NCI-H187 (cell line): Measurements from ENCODE around the gene SLC38A1.
A peak's percentile ranks its signal among the peaks of the same experiment; 100 is the strongest.
"Not testable (repeated sequence)": the region's sequence is repeated elsewhere in the genome, so short reads cannot be mapped to it uniquely, and the experiment has no call there.

Experiments
- DNase-seq, 2 experiments: peaks; one replicate each; lab custom pipeline; 2025; lab: John Stamatoyannopoulos, UW

Gene SLC38A1

DNA sequence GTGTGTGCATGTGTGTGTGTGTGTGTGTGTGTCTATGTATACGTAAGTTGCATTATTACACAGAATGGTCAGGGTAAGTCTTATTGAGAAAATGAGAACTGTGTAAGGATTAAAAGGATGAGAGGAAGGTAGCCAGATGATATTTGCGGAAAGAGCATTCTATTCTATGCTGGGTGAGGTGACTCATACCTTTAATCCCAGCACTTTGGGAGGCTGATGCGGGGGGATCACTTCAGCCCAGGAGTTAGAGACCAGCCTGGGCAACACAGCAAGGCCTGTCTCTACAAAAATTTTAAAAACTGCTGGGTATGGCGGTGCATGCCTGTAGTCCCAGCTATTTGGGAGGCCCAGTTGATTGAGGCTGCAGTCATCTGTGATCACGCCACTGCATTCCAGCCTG is 103.7 kb downstream of the SLC38A1 start:
- DNase-seq: no peak

DNA sequence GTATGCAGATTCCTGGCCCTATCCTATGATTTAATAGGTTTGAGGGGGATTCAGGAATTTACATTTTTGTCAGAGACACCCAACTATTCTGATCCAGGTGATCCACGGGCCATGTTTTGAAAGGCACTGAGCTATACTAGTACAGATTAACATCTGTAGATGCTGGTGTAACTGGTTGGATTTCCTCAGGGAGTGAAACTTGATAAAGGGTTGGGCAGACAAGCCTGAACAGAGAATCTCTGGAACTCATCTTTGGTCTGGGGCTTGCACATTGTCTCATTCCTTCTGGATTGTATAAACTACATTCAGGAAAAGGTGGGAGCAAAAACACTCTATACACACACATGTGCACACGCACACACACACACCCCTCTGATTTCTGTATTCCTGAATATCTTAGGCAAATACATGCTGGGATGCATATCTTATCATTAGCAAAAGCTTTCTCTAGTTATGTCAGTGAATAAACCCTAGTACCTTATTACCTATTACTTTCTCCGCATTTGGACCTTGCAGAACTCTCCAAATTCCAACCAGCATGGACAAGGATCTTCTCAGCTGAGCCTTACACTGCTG is 104.6 kb downstream of the SLC38A1 start:
- no peak for DNase-seq

GRCh38 chr12:46162549-46163076 is 106.2 kb downstream of the SLC38A1 start:
- DNase-seq: not testable (repeated sequence)

DNA sequence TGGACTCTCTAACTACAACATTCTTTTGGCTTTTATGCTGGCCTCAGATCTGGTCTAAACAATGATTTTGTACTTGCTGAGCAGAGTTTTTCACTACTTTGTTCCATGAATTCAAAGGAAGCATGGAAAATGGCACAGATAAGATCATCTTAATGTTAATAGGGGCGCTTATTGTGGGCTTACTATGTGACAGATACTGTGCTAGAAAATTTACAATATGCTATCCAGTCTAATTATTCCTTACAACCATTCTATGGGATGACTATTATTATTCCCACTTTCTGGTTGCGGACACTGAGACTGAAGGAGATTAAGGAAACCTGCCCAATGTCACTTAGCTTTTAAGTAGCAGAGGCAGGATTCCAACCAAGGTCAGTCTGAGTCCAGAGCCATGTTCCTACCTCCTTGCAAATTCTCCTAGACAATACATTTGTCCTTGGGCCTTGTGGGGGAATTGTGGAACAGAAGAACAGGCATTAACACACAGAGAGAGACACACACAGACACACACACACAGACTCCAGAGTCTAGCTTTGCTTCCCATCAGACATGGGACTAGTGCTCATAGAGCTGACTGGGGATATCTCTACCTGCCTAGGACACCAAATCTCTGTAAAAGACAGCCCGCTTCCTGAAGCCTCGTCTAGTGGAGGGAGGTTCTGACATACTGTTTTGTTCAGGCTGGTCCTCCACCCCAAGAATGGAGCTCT is 107.7 kb downstream of the SLC38A1 start:
- no peak for DNase-seq

DNA sequence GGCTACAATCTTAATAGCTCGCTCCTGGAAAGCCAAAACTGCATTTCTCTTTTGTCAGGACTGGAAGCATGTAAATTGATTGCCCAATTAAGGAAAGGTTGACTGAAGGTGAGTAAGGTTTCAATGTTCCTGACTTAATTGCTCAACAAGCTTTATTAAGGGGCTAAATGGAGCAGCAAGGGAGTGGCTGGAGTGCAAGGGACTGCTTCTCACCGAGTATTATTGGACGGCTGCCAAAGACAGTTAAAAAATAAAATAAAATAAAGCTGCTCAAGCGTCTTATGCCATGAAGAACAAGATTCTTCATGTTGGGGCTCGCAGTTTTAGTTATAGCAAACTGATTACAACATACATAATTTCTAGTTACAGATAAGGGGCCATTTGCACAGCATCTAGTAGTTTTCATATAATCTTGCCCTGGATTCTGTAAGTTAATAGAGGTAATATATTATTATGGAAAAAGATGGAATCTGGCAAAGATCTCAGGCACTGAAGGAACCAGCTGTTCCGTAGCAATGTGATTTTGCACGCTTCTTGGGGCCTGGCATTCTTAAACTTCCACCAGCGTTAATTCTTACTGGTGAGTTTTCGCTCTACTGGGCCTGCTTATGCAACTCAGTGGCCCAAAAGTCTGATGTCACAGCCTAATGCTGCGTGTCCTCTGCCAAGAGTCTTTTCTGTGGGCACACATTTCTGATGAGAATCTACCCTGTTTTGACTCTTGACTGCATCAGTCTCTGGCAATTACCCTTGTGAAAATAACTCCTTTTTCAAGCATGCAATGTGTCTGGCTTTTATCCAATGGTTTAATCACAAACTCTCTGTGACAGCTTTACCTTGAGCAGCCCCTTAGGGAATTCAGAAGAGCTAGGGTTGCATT is 108.5 kb downstream of the SLC38A1 start:
- peak; percentile 44 to 83 for DNase-seq

GRCh38 chr12:46159309-46159901 is 109.4 kb downstream of the SLC38A1 start:
- no peak for DNase-seq

DNA sequence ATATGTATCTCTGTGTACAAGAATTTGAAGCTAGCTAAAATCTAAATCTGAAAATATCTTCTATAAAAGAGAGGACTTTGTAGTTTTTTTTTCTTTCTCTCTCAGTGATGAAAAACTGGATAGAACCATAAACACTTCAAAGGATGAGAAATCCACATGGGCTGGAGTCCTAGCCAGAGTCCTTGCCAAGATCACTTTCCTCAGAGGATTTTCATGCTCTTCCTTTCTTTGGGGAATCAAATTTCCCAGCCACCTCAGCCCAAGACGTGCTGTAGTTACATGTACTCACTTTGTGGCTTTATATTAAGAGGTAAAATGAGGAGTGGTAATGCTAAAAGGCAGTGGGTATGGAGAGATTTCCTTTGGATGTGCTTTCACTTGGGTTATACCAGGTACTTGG is 110.3 kb downstream of the SLC38A1 start:
- DNase-seq: no peak

DNA sequence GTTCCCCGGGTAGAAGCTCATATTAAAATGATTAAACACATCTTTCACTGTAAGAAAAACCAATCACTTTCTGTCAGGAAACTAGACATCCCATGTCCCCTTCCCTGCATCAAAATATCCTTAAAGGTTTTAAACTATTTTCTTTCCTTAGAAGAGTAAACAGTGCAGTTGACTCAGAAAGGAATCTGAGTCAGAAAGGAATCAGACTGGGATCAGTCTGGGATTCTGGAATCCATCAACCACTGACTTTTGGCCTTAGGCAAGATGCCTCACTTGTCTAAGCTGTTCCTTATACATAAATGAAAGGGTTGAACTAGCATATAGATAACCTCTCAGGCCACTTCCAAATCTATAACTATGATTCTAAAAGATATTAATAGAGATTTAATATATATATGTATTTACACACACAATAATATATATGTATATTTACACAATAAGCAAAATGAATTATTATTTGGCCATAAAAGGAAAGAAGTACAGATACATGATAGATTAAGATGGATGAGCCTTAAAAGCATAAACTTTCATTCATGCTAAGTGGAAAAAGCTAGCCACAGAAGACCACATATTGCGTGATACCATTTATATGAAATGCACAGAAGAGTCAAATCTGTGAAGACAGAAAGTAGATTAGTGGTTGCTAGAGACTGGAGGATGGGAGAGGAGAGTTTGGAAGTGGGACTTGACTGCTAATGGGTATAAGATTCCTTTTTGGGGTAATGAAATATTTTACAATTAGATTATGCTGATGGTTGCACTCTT is 114.4 kb downstream of the SLC38A1 start:
- DNase-seq: no peak

DNA sequence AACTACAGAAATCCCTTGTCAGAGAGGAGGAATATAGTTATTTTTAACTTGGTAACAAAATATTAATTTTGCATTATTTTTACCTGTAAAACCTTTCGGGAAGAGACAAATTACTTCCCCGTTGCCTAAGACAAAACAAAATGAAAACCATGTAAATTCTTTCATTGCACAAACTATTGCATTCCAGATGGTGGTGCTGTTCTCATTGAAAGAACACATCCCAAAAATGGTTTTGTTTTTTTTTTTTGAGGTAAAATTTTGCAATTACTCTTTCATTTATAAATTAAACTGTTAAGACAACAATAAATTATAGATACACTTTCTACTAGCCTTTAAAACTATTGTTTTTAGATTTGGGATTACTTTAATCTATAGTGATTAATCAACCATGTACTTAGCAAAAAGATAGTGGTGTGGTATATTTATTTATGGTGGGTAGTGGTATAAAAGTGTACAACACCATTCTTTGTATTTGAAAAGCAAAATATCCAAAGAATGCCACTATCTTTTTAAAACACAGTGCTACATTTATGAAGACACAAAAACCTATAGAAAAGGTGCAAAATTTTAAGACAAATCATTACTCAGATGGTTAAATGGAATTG is 115.5 kb downstream of the SLC38A1 start:
- DNase-seq: no peak

- no peak for DNase-seq
These were observed 116.4 kb downstream of the SLC38A1 start for GRCh38 chr12:46152456-46152855.

DNA sequence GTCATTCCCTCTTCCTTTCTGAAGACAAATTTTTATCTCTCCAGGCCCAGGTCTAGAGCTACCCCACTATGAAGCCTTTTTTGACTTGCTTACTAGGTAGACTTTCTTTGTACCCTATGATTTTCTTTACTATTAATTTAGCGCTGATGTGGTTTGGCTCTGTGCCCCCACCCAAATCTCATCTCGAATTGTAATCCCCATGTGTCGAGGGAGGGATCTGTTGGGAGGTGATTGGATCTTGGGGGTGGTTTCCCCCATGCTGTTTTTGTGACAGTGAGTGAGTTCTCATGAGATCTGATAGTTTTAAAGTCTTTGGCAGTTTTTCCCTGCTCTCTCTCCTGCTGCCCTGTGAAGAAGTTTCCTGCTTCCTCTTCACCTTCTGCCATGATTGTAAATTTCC is 118.1 kb downstream of the SLC38A1 start:
- DNase-seq: no peak

DNA sequence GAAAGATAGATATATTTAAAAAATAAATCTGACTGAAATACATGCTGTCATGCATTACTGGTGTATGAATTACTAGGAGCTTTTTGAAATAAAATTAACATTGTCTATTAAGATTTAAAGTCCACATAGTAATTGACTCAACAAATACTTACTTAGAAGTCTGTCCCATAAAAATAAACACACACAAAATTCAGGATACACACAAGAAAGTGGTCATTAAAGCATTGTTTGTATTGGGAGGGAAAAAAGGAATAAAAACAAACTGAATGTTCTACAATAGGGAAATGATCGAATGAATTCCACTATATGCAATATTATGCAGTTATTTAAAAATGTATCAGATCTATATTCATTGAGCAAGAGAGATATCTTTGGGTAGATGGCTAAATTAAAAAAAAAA is 118.9 kb downstream of the SLC38A1 start:
- DNase-seq: no peak

DNA sequence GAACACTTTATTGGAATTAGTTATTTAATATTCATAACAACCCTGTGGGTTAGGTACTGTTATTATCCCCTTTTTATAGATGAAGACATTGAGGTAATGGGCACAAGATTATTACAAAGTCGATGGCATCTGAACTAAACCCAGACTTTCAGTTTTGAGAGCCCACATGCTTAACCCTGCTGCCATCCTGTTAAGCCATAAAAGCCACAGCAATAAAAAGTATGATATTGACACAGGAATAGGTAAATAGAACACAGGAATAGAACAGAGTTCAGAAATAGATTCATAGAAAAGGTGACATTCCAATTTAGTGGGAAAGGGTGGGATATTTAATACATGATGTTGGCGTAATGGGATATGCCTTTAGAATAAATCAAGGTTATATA is 119.8 kb downstream of the SLC38A1 start:
- DNase-seq: no peak

- no peak for DNase-seq
These were observed 120.3 kb downstream of the SLC38A1 start for GRCh38 chr12:46148327-46149078.

- DNase-seq: no peak
These were observed 121.7 kb downstream of the SLC38A1 start for GRCh38 chr12:46147144-46147543.

- no peak for DNase-seq
These were observed 123.0 kb downstream of the SLC38A1 start for GRCh38 chr12:46145881-46146280.

DNA sequence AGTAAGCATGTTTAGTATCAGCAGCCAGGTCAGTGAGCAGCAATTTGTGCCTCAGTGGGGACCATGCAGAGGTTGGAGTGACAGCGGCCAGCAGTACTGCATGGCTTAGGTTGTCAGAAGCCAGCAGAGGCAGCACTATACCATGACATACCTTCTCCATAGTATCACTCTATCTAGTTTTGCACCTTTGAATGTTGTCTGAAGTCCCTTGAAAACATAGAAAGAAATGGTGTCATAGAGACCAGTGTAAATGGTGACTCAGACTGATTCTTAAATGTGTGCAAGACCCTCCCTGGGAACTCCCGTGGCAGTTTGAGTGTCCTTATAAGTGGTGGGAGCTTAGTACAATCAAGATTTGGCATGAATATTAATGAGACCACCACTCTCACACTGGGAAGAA is 124.4 kb downstream of the SLC38A1 start:
- no peak for DNase-seq

- DNase-seq: no peak
These were observed 132.6 kb downstream of the SLC38A1 start for GRCh38 chr12:46136249-46136648.

DNA sequence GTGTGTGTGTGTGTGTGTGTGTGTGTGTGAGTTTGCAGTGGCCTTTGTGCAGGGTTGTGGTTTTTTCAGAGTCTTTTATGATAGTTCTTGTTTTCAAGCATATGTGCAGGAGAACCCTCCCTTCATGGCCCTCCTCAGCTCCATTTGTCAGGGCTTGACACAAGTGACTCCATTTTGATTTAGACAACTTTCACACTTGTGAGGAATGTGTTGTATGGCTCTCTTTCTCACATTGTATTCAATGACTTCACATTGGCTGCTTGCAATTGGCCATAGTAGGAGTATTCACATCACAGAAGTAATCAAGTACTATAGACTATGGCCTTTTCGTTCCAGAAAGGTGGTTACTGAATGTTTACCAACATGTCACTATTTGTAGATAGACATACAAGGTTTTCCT is 133.1 kb downstream of the SLC38A1 start:
- no peak for DNase-seq

DNA sequence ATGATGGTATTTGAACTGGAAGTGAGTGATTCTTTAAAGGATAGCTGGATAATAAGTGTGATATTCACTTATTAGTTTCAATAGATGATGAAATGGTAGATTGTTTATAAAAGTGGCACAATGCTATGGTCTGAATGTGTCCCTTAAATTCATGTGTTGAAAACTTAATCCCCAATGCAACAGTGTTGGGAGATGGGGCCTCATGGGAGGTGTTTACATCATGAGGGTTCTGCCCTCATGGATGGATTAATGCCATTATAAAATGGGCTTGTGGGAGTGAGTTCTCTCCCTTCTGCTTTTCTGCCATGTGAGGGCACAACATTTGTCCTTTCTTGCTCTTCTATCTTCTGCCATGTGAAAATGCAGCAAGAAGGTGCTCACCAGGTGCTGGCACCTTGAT is 134.0 kb downstream of the SLC38A1 start:
- DNase-seq: no peak
